ENCODE data around the gene NPR1.

DNA sequence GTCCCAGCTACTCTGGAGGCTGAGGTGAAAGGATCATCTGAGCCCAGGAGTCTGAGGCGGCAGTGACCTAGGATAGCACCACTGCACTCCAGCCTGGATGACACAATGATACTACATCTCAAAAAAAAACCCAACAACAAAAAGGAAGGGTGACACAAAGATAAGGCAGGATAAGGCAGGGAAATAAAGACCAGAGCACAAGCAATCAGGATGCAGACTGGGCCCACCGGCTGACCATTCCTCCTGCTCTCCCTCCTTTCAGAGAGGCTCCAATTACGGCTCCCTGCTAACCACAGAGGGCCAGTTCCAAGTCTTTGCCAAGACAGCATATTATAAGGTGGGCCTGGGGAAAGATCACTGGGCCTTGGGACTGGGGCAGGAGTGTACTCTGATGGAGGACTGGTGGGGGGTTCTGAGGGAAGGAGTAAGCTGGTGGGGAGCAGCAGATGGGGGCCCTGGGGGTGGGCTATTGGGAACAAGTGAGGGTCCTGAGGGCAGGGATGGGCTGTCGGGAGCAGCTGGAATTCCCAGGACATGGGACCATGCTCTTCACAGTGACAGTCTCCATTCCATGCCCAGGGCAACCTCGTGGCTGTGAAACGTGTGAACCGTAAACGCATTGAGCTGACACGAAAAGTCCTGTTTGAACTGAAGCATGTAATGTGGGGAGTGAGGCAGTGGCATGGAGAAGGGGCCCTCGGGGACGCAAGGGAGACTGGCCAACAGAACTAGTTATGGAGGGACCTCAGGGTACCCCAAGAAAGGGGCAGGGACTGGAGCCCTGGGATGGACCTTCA is 7.3 kb downstream of the NPR1 start:
- TF ChIP-seq, protein P1, sequence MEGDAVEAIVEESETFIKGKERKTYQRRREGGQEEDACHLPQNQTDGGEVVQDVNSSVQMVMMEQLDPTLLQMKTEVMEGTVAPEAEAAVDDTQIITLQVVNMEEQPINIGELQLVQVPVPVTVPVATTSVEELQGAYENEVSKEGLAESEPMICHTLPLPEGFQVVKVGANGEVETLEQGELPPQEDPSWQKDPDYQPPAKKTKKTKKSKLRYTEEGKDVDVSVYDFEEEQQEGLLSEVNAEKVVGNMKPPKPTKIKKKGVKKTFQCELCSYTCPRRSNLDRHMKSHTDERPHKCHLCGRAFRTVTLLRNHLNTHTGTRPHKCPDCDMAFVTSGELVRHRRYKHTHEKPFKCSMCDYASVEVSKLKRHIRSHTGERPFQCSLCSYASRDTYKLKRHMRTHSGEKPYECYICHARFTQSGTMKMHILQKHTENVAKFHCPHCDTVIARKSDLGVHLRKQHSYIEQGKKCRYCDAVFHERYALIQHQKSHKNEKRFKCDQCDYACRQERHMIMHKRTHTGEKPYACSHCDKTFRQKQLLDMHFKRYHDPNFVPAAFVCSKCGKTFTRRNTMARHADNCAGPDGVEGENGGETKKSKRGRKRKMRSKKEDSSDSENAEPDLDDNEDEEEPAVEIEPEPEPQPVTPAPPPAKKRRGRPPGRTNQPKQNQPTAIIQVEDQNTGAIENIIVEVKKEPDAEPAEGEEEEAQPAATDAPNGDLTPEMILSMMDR (IDR thresholded peaks at IDR 0.05; ENCODE audit: insufficient read depth, low read length, poor library complexity, severe bottlenecking), result no peak
- no peak for TF ChIP-seq EZH2phosphoT487 (conservative IDR thresholded peaks at IDR 0.05; ENCODE audit: low read length)
